GM21390 (cell line): ENCODE data around the gene LRP3.

Source experiments
- ATAC-seq: cut with Tn5 transposase; IDR thresholded peaks from one replicate; pipeline ENCODE4 v1.9.1; 2021; ENCODE audit not compliant: unreplicated experiment

The LRP3 gene

DNA sequence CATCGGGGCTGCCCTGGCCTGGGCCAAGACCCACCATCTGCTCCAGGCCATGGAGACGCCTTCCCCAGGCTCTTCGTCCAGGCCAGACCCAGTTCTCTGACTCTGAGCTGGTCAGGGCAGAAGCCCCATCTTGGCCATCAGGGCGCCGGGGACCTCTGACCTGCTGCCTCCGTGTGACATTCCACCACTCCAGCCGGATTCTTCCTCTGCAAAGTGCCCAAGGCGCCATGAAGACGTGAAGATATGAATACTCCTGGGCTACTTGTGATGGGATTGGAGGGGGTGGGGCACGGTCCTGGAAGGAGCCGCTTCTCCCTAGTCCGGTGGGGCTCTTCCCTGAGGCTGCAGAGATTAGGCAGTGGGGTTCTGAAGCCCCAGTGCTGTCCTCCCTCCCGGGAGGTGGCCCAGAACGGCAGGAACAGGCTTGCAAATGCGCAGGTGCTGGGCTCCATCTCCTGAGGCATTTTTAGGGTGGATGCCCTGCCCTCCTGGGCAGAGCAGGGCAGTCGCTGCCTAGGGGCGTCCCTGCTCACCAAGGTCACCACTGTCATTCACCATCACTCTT lies 57.5 kb downstream of the LRP3 start:
- ATAC-seq, result no peak

DNA sequence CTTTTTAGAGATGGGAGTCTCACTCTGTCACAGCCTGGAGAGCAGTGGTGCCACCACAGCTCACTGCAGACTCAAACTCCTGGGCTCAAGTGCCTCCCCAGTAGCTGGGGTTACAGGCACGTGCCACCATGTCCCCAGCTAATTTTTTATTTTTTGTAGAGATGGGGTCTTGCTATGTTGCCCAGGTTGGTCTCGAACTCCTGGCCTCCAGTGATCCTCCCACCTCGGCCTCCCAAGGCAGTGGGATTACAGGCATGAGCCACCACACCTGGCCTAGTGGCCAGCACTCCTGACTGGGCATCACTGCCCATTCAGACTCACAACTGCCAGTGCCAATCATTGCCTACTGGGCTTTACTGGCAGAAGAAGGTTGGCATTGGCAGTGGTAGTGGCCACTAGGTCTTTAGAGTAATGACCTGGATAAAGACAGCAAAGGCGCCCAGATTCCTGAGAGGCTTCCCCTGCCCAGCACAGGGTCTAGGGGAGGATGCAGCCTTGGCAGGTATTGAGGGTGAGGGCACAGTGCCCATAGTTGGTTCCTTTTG lies 58.4 kb downstream of the LRP3 start:
- no peak for ATAC-seq

DNA sequence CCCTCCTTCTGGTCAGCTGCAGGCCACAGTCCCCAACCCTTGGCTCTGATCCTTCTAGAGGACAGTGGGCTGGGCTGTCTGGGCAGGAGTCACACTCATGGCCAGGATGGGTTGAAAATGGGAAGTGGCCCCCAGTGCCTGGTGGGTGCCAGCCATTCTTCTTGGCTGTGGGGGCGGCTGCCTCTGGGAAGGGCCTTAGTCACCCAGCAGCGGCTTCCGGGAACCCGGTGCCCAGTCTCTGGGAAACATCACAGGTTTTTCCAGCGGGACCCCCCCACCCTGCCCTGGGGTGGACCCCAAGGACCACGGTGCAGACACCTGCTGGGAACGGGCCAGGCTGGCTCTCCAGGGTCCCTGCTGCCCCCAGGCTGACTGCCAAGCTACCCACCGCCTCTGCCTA lies 58.8 kb downstream of the LRP3 start:
- no peak for ATAC-seq

DNA sequence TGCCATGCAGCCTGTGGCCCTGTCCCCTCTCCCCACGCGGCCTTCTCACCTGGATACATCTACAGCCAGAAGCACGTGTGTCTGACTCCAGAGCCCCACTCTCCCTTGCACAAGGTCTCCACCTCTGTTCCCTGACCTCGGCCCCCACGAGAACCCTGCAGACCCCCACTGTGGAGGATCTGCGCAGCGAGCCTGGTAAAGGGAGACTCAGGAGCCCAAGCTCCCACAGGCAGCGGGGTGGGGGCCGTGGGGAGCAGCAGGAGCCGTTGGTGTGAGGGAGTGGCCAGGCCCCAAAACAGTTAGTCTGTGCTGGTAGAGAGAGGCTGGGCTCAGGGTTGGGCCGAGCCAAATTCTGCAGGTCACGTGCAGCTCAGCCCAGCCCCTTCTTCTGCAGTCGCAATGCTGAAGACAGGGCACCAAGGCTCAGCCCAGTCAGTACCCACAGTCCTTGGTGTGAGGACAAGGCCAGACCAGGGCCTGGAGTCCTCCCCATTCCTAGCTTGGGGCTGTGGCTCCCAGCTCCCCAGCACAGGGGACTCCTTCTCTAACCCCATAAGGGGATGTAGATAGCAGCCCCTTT lies 60.2 kb downstream of the LRP3 start:
- no peak for ATAC-seq

DNA sequence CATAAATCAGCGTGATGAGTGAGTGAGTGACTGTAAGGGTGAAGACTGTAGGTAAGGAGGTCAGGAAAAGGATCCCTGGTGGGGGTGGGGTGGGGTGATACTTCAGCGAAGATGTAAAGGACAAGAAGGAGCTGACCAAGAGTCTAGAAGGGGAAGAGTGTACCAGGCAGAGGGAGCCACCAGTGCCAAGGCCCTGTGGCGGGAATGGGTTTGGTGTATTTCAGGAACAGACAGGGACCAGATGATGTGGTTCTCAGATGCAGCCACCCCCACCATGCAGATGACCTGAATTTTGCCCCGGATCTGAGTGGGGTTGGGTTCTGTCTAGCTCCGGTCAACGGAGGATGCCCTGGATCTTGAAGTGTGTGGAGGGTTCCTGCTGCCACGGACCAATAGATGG lies 61.7 kb downstream of the LRP3 start:
- ATAC-seq, result no peak

DNA sequence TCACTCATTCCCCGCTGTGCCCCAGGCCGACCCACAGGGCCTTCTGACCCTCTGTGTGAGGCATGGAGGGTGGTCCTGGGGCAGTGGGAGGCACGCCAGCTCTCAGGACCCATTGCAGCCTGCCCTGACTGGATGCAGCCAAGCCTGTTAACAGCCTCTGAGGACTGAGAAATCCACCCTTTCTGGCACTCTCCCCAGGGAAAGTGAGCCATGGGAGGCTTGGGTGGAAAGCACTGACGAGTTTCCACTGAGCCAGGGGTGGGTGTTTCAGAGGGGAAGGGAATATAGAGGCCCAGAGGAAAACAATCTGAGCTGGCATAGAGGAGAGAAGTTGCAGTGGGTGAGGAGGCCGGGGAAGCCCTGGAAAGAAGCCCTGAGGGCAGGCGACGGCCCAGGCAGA lies 62.1 kb downstream of the LRP3 start:
- ATAC-seq, result no peak

DNA sequence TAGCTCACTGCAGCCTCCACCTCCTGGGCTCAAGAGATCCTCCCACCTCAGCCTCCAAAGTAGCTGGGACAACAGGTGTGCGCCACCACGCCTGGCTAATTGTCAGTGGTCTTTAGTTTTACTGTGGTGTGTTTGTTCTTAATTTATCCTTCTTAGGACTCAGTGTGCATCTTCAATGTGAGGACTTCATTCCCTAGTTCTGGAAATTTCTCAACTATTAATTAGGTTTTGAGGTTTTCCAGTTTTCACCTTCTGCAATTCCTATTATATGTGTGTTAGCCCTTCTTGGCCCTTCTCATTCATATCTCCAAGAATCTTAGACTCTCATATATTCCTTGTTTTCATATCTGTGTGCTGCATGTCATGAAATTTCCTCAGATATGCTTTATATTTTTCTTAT lies 63.7 kb downstream of the LRP3 start:
- ATAC-seq, result no peak
